OCI-LY7 (cell line): ENCODE measurements around the gene MSH2. TPM values are rescaled to one million over a fixed set of nuclear protein-coding genes. Genes with fewer than 3 reads are reported as not detected.
A peak's percentile ranks its signal among the peaks of the same experiment; 100 is the strongest.

Experiments used
- BruUV-seq: library from RNA; stranded (reverse); fragments of 400-500 nt; replicated peaks from 2 replicates; lab custom pipeline; 2021; lab: Mats Ljungman, UMichigan
- CTCF ChIA-PET: fragments of 300-600 bp; sonication (Branson Sonifier 250); formaldehyde crosslinking; loops from one replicate; lab custom pipeline; 2022; ENCODE audit warnings: antibody characterized with exemption; ENCODE audit not compliant: unreplicated experiment; lab: Charles Lee
- POLR2A ChIA-PET: fragments of 300-600 bp; sonication (Branson Sonifier 250); formaldehyde crosslinking; loops from one replicate; lab custom pipeline; 2022; ENCODE audit warnings: antibody characterized with exemption; lab: Charles Lee
- DNase-seq: peaks from one replicate; pipeline ENCODE4 v3.0.0-alpha.2; 2015; ENCODE audit warnings: low spot score
- H2AFZ ChIP-seq: fragments of 200-600 bp; sonication (generic), shearing (Covaris generic); 2 replicates; pipeline ENCODE4 v1.6.1; 2014; ENCODE audit warnings: mild to moderate bottlenecking, antibody characterized with exemption, low read length, moderate library complexity
- H3K27ac ChIP-seq: fragments of 200-600 bp; sonication (generic); 2 replicates; pipeline ENCODE4 v1.5.1; 2014; ENCODE audit warnings: mixed run types, low read depth, mild to moderate bottlenecking, moderate library complexity, low read length, inconsistent platforms; ENCODE audit not compliant: poor library complexity, severe bottlenecking
- H3K36me3 ChIP-seq: fragments of 200-600 bp; sonication (generic); 2 replicates; pipeline ENCODE4 v1.6.1; 2014; ENCODE audit warnings: mild to moderate bottlenecking, antibody characterized with exemption, low read length, moderate library complexity, mixed read lengths; ENCODE audit not compliant: insufficient read depth
- H3K4me1 ChIP-seq: fragments of 200-600 bp; sonication (generic); 2 replicates; pipeline ENCODE4 v1.5.1; 2014; ENCODE audit warnings: mild to moderate bottlenecking, low read length; ENCODE audit not compliant: insufficient read depth, poor library complexity, severe bottlenecking
- H3K4me2 ChIP-seq: fragments of 200-600 bp; sonication (generic); 2 replicates; pipeline ENCODE4 v1.6.1; 2014; ENCODE audit warnings: mild to moderate bottlenecking, low read length
- H3K4me3 ChIP-seq: fragments of 200-600 bp; sonication (generic); 2 replicates; pipeline ENCODE4 v1.5.1; 2014; ENCODE audit warnings: mild to moderate bottlenecking, low read depth, low read length; ENCODE audit not compliant: poor library complexity, severe bottlenecking
- H3K79me2 ChIP-seq: fragments of 200-600 bp; sonication (generic); 2 replicates; pipeline ENCODE4 v1.6.1; 2016; ENCODE audit warnings: low read depth, mild to moderate bottlenecking, low read length, moderate library complexity, mixed read lengths; ENCODE audit not compliant: insufficient read depth
- H3K9me2 ChIP-seq: fragments of 200-600 bp; sonication (generic); 2 replicates; pipeline ENCODE4 v1.6.1; 2016; ENCODE audit warnings: mild to moderate bottlenecking, low read length, mixed read lengths; ENCODE audit not compliant: insufficient read depth
- H3K9me3 ChIP-seq: fragments of 200-600 bp; sonication (generic); 2 replicates; pipeline ENCODE4 v1.6.1; 2014; ENCODE audit warnings: mild to moderate bottlenecking, mixed run types, low read length, mixed read lengths
- H4K20me1 ChIP-seq: fragments of 200-600 bp; sonication (generic); 2 replicates; pipeline ENCODE4 v1.6.1; 2014; ENCODE audit warnings: mild to moderate bottlenecking, antibody characterized with exemption, low read length, moderate library complexity, mixed read lengths; ENCODE audit not compliant: insufficient read depth
- CTCF ChIP-seq: fragments of 200-600 bp; sonication (generic); conservative IDR thresholded peaks from 2 replicates; pipeline ENCODE4 v1.5.1; 2014; ENCODE audit warnings: mild to moderate bottlenecking, antibody characterized with exemption, low read length, moderate library complexity, mixed read lengths
- EZH2phosphoT487 ChIP-seq: fragments of 200-600 bp; sonication (generic); IDR thresholded peaks from 2 replicates; pipeline ENCODE4 v1.6.1; 2018; ENCODE audit warnings: low read depth, borderline replicate concordance, mild to moderate bottlenecking, mixed run types, antibody characterized with exemption, low read length, moderate library complexity, mixed read lengths
- intact Hi-C: fragments of 100-400 bp; cut with micrococcal nuclease; formaldehyde crosslinking; loops from one replicate; pipeline ENCODE4 v1.10.0; 2022; ENCODE audit not compliant: unreplicated experiment
- total RNA-seq, 2 experiments: library from RNA; depleted of rRNA in 1 of 2; stranded (reverse); fragments of >200 nt in 1 of 2; shearing (Covaris generic) in 1 of 2; gene quantifications; 2 replicates each; pipeline ENCODE4 v1.2.3, GENCODE V29; 2014 to 2022

The MSH2 gene
- total RNA-seq, 2 experiments from 2014 or later, result 96.8 to 97.8 TPM

GRCh38 chr2:47520825-47521665, 118.1 kb downstream of the MSH2 start:
- peak overlapping the region; percentile 96 for H3K27ac ChIP-seq
- POLR2A ChIA-PET, result interaction anchor here (0.6 to 3.1 kb wide), 25 partner anchors 9 to 366 kb away, joined by 3 to 19 read pairs (median 3); partner anchors contain the start of genes MSH2 and MSH6
- peak overlapping the region; percentile 98 for H3K4me2 ChIP-seq
- peak overlapping the region; percentile 77 for H3K4me3 ChIP-seq
- TF ChIP-seq CTCF, result peak; percentile 66
- TF ChIP-seq EZH2phosphoT487, result no peak
- BruUV-seq, result no TSS peak
- H3K9me3 ChIP-seq, result 0 out of 2 replicates have a peak, but pooled peaks cover 5% of the 10 kb centered on the region
- H2AFZ ChIP-seq, result peak overlapping the region; percentile 52; the same call in 1 of the 2 replicates
- H3K9me2 ChIP-seq, result no peaks in the 10 kb centered on the region
- peak; percentile 97 for DNase-seq
- H3K79me2 ChIP-seq, result peaks cover 51% of the 10 kb centered on the region
- peaks cover 60% of the 10 kb centered on the region for H3K4me1 ChIP-seq
- intact Hi-C loops, result loop anchor here (1.0 to 5.0 kb wide), 10 partner anchors 18 to 384 kb away; partner anchors contain the start of genes MSH2 and MSH6
- peaks cover 18% of the 10 kb centered on the region for H3K36me3 ChIP-seq
- no peaks in the 10 kb centered on the region for H4K20me1 ChIP-seq
- CTCF ChIA-PET, result interaction anchor here (1.4 to 2.0 kb wide), 2 partner anchors 84 to 134 kb away, joined by 6 to 7 read pairs; no protein-coding TSS in a partner anchor

GRCh38 chr2:47521666-47522285, 118.8 kb downstream of the MSH2 start:
- no TSS peak for BruUV-seq
- H3K79me2 ChIP-seq, result peaks cover 51% of the 10 kb centered on the region
- H2AFZ ChIP-seq, result peak overlapping the region; percentile 52; the same call in 1 of the 2 replicates
- peaks cover 60% of the 10 kb centered on the region for H3K4me1 ChIP-seq
- POLR2A ChIA-PET, result interaction anchor here (0.8 to 2.2 kb wide), 14 partner anchors 10 to 261 kb away, joined by 3 to 10 read pairs (median 4); partner anchors contain the start of gene MSH6
- peak overlapping the region; percentile 98 for H3K4me2 ChIP-seq
- no peaks in the 10 kb centered on the region for H4K20me1 ChIP-seq
- H3K4me3 ChIP-seq, result peak overlapping the region; percentile 77
- intact Hi-C loops, result loop anchor here (1.0 to 5.0 kb wide), 10 partner anchors 18 to 383 kb away; partner anchors contain the start of genes MSH2 and MSH6
- H3K36me3 ChIP-seq, result peaks cover 18% of the 10 kb centered on the region
- peak overlapping the region; percentile 96 for H3K27ac ChIP-seq
- H3K9me3 ChIP-seq, result 0 out of 2 replicates have a peak, but pooled peaks cover 5% of the 10 kb centered on the region
- TF ChIP-seq CTCF (no peak), EZH2phosphoT487 (no peak)
- H3K9me2 ChIP-seq, result no peaks in the 10 kb centered on the region
- DNase-seq, result peak; percentile 76
- CTCF ChIA-PET, result interaction anchor here (0.5 to 0.8 kb wide), 2 partner anchors 137 to 587 kb away, joined by 3 read pairs; no protein-coding TSS in a partner anchor
